Stimulated activated CD8-positive, alpha-beta memory T cell treated with anti-CD3 and anti-CD28 coated beads, Interleukin-7, amount 100 ng/mL, for 1 hour (primary cell): ENCODE data around the gene CST11.

Source experiments
- DNase-seq, 2 donors: peaks; one replicate each; pipeline ENCODE4 v3.0.0-alpha.2; 2020; ENCODE audit warnings: low read depth in 2 of 2

Gene CST11

GRCh38 chr20:23419995-23420901 lies 32.4 kb downstream of the CST11 start:
- no peak for DNase-seq

- no peak for DNase-seq
Observed at GRCh38 chr20:23419657-23419994, 33.0 kb downstream of the CST11 start.

GRCh38 chr20:23417861-23418260 lies 34.8 kb downstream of the CST11 start:
- no peak for DNase-seq

- no peak for DNase-seq
Observed at GRCh38 chr20:23415959-23416583, 36.6 kb downstream of the CST11 start.

GRCh38 chr20:23415555-23415954 lies 37.1 kb downstream of the CST11 start:
- DNase-seq = no peak

GRCh38 chr20:23414526-23415188 lies 38.0 kb downstream of the CST11 start:
- no peak for DNase-seq

- no peak for DNase-seq
Observed at GRCh38 chr20:23413862-23414422, 38.7 kb downstream of the CST11 start.

GRCh38 chr20:23412026-23412425 lies 40.6 kb downstream of the CST11 start:
- no peak for DNase-seq

- no peak for DNase-seq
Observed at GRCh38 chr20:23410916-23411695, 41.6 kb downstream of the CST11 start.

GRCh38 chr20:23409800-23410199 lies 42.9 kb downstream of the CST11 start:
- DNase-seq = no peak

- no peak for DNase-seq
Observed at GRCh38 chr20:23408957-23409356, 43.7 kb downstream of the CST11 start.

GRCh38 chr20:23407781-23408464 lies 44.8 kb downstream of the CST11 start:
- DNase-seq = no peak

- DNase-seq = no peak
Observed at GRCh38 chr20:23406880-23407279, 45.8 kb downstream of the CST11 start.

GRCh38 chr20:23404196-23404595 lies 48.5 kb downstream of the CST11 start:
- no peak for DNase-seq

GRCh38 chr20:23403751-23404150 lies 48.9 kb downstream of the CST11 start:
- no peak for DNase-seq

- no peak for DNase-seq
Observed at GRCh38 chr20:23401051-23401450, 51.6 kb downstream of the CST11 start.
